NCI-H510A (cell line): ENCODE data around the gene AGAP1.
"Not testable (repeated sequence)": the region's sequence is repeated elsewhere in the genome, so short reads cannot be mapped to it uniquely, and the experiment has no call there.

Source experiments
- DNase-seq: peaks from one replicate; lab custom pipeline; 2025; lab: John Stamatoyannopoulos, UW

AGAP1 gene

GRCh38 chr2:236045251-236046235 lies 551.7 kb downstream of the AGAP1 start:
- no peak for DNase-seq

- DNase-seq, result no peak
Observed at GRCh38 chr2:236046715-236047114, 552.9 kb downstream of the AGAP1 start.

- no peak for DNase-seq
Observed at GRCh38 chr2:236047176-236047575, 553.3 kb downstream of the AGAP1 start.

GRCh38 chr2:236047886-236048540 lies 554.2 kb downstream of the AGAP1 start:
- DNase-seq, result no peak

GRCh38 chr2:236049981-236050380 lies 556.1 kb downstream of the AGAP1 start:
- no peak for DNase-seq

GRCh38 chr2:236051351-236051750 lies 557.5 kb downstream of the AGAP1 start:
- DNase-seq, result no peak

- DNase-seq, result no peak
Observed at GRCh38 chr2:236051806-236052205, 558.0 kb downstream of the AGAP1 start.

- no peak for DNase-seq
Observed at GRCh38 chr2:236052206-236052605, 558.4 kb downstream of the AGAP1 start.

GRCh38 chr2:236052926-236053821 lies 559.3 kb downstream of the AGAP1 start:
- DNase-seq, result no peak

- no peak for DNase-seq
Observed at GRCh38 chr2:236054125-236054524, 560.3 kb downstream of the AGAP1 start.

- no peak for DNase-seq
Observed at GRCh38 chr2:236054621-236055305, 560.9 kb downstream of the AGAP1 start.

GRCh38 chr2:236055471-236055870 lies 561.6 kb downstream of the AGAP1 start:
- no peak for DNase-seq

GRCh38 chr2:236056141-236056540 lies 562.3 kb downstream of the AGAP1 start:
- no peak for DNase-seq

- no peak for DNase-seq
Observed at GRCh38 chr2:236057375-236057774, 563.5 kb downstream of the AGAP1 start.

GRCh38 chr2:236061497-236061896 lies 567.7 kb downstream of the AGAP1 start:
- no peak for DNase-seq

GRCh38 chr2:236061899-236062298 lies 568.1 kb downstream of the AGAP1 start:
- no peak for DNase-seq

GRCh38 chr2:236062806-236063205 lies 569.0 kb downstream of the AGAP1 start:
- DNase-seq, result not testable (repeated sequence)

- no peak for DNase-seq
Observed at GRCh38 chr2:236063994-236064393, 570.2 kb downstream of the AGAP1 start.

GRCh38 chr2:236065314-236066160 lies 571.7 kb downstream of the AGAP1 start:
- no peak for DNase-seq

GRCh38 chr2:236070236-236070635 lies 576.4 kb downstream of the AGAP1 start:
- no peak for DNase-seq

GRCh38 chr2:236073246-236073645 lies 579.4 kb downstream of the AGAP1 start:
- DNase-seq, result no peak
